Left hindlimb (tissue), 1 donor: ENCODE results near the gene RAB11FIP3.
"Not testable (repeated sequence)": the region's sequence is repeated elsewhere in the genome, so short reads cannot be mapped to it uniquely, and the experiment has no call there.

Source experiments
- DNase-seq: peaks from one replicate; pipeline ENCODE4 v3.0.0-alpha.2; 2018

RAB11FIP3 gene

GRCh38 chr16:396199-396598 lies 29.2 kb upstream of the RAB11FIP3 start:
- no peak for DNase-seq

- DNase-seq = peak; percentile 44
These were observed 28.8 kb upstream of the RAB11FIP3 start for GRCh38 chr16:396605-397004.

GRCh38 chr16:397135-397661 lies 28.3 kb upstream of the RAB11FIP3 start, which contains the start of gene NME4:
Gene NME4, plus strand, starts transcription at chr16:397199. Its CDS starts 24 bp downstream, at chr16:397223.
- DNase-seq = no peak

- DNase-seq = peak; percentile 72
These were observed 27.6 kb upstream of the RAB11FIP3 start for GRCh38 chr16:397736-398332.

GRCh38 chr16:398561-399339 lies 26.7 kb upstream of the RAB11FIP3 start:
- no peak for DNase-seq

GRCh38 chr16:399340-400019 lies 26.0 kb upstream of the RAB11FIP3 start:
- DNase-seq = no peak

- no peak for DNase-seq
These were observed 25.3 kb upstream of the RAB11FIP3 start for GRCh38 chr16:400061-400591.

GRCh38 chr16:401468-402348 lies 23.7 kb upstream of the RAB11FIP3 start, which contains the start of gene DECR2:
Gene DECR2, plus strand, starts transcription at chr16:401885. Its CDS starts 79 bp downstream, at chr16:401964.
- peak; percentile 99 for DNase-seq

- no peak for DNase-seq
These were observed 20.4 kb upstream of the RAB11FIP3 start for GRCh38 chr16:404971-405486.

GRCh38 chr16:405548-406506 lies 19.6 kb upstream of the RAB11FIP3 start:
- DNase-seq = no peak

- DNase-seq = no peak
These were observed 18.2 kb upstream of the RAB11FIP3 start for GRCh38 chr16:407253-407652.

GRCh38 chr16:410516-411178 lies 14.8 kb upstream of the RAB11FIP3 start:
- DNase-seq = no peak

GRCh38 chr16:411576-412265 lies 13.7 kb upstream of the RAB11FIP3 start:
- no peak for DNase-seq

- DNase-seq = no peak
These were observed 10.9 kb upstream of the RAB11FIP3 start for GRCh38 chr16:414395-415169.

- DNase-seq = not testable (repeated sequence)
These were observed 10.3 kb upstream of the RAB11FIP3 start for GRCh38 chr16:415170-415498.

GRCh38 chr16:422179-422578 lies 3.3 kb upstream of the RAB11FIP3 start:
- not testable (repeated sequence) for DNase-seq

GRCh38 chr16:424033-424622 lies 1.3 kb upstream of the RAB11FIP3 start:
- DNase-seq = no peak

- no peak for DNase-seq
These were observed 797 bp upstream of the RAB11FIP3 start for GRCh38 chr16:424623-425081.
